DMS53 treated with DMSO at 0.1 percent for 48 hours (cell line): ENCODE data around the gene TINAG.
"Not testable (repeated sequence)": the region's sequence is repeated elsewhere in the genome, so short reads cannot be mapped to it uniquely, and the experiment has no call there.

Source experiments
- DNase-seq: peaks from one replicate; lab custom pipeline; 2025; ENCODE audit not compliant: unreplicated experiment; lab: John Stamatoyannopoulos, UW

The TINAG gene

DNA sequence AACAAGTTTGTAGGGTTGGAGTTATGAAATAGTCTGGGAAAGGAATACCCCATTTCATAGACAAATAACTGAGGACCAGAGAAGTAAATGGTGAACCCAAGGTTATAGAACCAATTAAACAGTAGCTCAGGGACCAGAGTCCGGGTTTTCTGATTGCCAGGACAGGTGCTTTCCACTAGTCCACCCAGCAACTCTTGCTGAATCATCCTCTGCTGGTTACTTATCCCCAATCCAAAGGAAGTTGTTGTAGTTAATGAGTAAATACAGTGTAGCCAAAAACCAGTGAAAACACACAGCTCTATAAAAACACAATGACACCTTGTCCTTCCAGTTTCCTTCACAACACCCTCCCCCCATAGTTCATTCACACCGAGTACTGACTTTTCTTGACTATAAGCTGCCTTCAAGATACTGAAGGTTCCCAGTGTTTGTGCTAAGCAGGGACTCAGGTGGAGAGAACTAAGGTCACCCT is 766 bp upstream of the TINAG start:
- DNase-seq = peak; percentile 62

- no peak for DNase-seq
Observed at GRCh38 chr6:54308986-54309315, 710 bp downstream of the TINAG start.

GRCh38 chr6:54310377-54311152 is 2.3 kb downstream of the TINAG start:
- no peak for DNase-seq

- DNase-seq = no peak
Observed at GRCh38 chr6:54315656-54316055, 7.4 kb downstream of the TINAG start.

DNA sequence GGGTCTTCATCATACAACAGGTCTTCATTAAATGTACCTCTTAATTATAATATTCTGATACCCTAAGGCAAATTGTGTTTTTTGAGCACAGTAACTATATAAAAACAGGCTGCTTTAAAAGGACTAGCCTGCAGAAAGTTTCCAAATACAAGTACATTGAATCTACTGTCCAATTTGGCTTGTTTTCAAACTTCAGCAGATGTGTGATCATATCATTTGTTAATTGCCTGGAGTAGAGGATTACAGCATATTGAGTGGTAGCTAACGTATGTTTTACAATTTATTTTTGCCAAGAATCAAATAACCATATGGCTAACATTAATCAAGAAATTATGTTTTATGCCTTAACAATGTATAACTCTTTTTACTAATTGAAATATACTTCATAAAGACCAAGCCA is 12.6 kb downstream of the TINAG start:
- no peak for DNase-seq

GRCh38 chr6:54327631-54328030 is 19.4 kb downstream of the TINAG start:
- no peak for DNase-seq

DNA sequence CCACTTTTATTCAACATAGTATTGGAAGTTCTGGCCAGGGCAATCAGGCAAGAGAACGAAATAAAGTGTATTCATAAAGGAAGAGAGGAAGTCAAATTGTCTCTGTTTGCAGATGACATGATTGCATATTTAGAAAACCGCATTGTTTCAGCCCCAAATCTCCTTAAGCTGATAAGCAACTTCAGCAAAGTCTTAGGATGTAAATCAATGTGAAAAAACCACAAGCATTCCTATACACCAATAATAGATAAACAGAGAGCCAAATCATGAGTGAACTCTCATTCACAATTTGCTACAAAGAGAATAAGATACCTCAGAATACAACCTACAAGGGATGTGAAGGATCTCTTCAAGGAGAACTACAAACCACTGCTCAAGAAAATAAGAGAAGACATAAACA is 23.3 kb downstream of the TINAG start:
- not testable (repeated sequence) for DNase-seq

- no peak for DNase-seq
Observed at GRCh38 chr6:54335871-54336270, 27.6 kb downstream of the TINAG start.

- DNase-seq = no peak
Observed at GRCh38 chr6:54353975-54354374, 45.7 kb downstream of the TINAG start.

DNA sequence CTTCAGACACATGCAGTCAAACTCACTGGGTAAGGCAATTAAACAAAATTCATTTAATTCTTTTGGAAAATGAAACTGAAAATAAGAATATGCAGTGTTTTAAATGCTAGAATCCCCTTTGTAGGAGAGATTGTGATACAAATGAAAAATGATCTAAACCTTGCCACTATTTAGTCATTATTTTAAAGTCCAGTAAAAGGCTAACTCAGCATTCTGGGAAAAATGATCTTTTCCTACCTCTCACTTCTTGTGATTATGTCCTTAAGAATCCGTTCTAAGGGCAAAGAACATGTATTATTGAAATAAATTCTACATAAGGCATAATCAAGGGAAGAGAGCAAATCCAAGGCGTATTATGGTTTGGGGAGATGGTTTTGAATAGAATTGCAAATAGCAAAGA is 46.4 kb downstream of the TINAG start:
- DNase-seq = no peak

- DNase-seq = no peak
Observed at GRCh38 chr6:54357141-54357540, 48.9 kb downstream of the TINAG start.

DNA sequence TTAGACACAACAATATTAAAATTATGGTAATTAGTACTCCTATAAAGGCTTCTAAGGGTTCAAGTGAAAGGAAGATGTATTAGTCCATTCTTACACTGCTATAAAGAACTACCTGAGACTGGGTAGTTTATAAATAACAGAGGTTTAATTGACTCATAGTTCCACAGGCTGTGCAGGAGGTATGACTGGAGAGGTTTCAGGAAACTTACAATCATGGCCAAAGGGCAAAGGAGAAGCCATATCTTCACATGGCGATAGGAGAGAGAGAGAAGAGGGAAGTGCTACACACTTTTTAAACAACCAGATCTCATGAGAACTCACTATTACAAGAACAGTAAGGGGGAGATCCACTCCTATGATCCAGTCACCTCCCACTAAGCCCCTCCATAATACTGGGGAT is 52.9 kb downstream of the TINAG start:
- no peak for DNase-seq

- no peak for DNase-seq
Observed at GRCh38 chr6:54361734-54362133, 53.5 kb downstream of the TINAG start.

DNA sequence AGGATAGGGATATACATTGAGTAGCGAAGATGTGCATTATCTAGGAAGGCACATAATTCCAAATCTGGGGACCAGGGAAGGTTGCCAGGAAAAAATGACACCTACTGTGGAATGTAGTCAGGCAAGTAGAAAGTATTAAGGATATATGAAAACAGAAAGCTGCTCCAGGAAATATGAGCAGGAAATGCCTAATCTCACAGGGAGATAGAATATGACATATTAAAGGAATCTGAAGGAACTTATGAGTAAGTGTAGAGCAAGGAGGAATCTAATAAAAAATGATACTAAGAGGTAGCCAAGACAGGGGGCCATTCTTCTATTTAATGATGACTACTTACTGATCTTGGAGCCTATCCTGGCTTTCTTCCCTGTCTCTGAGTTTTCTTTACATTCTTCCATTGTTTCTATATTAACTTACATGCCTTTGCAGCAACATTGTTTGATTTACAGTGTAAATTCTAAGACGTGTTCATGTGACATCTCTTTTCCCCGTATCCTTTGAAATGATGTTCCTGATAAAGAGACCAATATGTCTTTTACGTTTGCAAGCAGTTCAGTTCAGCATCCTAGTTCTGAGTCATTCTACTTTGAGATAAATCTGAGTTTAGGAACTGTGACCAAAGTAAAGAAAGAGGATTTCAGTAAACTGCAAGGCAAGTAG is 58.6 kb downstream of the TINAG start:
- DNase-seq = no peak

- no peak for DNase-seq
Observed at GRCh38 chr6:54377776-54378175, 69.5 kb downstream of the TINAG start.

DNA sequence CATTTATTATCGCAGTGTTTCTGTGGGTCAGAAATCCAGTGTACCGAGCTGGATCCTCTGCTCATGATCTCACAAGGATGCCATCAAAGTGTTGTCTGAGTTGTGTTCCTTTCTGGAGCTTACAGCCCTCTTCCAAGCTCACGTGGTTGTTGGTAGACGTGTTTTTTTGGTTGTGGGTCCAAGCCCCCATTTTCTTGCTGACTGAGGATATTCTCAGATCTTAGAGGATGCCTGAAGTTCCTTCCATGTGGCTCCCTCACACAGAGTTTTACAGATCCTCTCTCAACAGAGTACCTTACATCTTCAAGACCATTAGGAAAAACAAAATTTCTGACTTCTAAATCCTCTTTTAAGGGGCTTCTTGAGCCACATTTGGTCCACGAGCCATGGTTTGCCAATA is 78.1 kb downstream of the TINAG start:
- DNase-seq = no peak

- DNase-seq = no peak
Observed at GRCh38 chr6:54390362-54390761, 82.1 kb downstream of the TINAG start.

DNA sequence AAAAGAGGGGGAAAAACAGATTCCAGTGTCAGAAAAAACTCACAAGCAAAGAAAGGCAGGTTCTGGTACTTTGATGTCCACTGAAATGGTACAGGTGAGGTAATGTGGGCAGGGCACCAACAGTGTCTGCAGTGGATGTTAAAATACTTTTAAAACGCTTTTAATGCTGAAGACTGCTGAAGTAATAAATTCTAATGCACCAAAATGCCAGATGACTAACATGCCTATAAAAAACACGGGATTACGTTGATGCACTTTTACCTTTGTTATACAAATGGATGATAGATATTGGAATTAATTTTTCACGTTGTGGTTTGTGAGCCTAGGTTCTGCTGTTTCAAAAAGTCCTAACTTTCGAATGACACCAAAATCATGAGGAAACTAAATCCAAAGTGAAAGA is 83.3 kb downstream of the TINAG start:
- DNase-seq = no peak

- DNase-seq = no peak
Observed at GRCh38 chr6:54403096-54403495, 94.9 kb downstream of the TINAG start.

- DNase-seq = no peak
Observed at GRCh38 chr6:54404791-54405190, 96.5 kb downstream of the TINAG start.

GRCh38 chr6:54411767-54412166 is 103.5 kb downstream of the TINAG start:
- no peak for DNase-seq

- no peak for DNase-seq
Observed at GRCh38 chr6:54415517-54415916, 107.3 kb downstream of the TINAG start.

DNA sequence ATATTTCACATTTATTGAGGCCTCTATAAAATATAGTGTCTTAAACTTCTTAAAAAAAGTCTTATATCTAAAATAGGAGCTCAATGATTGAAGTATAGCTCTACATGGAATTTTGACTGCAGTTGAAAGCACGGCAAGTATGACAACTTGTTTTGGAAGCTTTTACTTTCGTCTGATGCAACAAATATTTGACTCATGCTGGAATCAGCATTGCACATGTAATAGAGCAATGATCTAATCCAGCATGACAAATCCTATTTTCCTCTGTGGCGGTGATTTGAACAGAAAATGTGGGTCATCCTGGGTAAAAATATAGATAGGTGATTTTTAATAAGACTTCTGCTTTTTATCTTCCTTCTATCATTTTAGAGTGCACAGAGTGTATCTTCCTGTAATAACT is 111.6 kb downstream of the TINAG start:
- DNase-seq = no peak
